Neural progenitor cell (in vitro differentiated cells): ENCODE results near the gene GLI1. TPM values are rescaled to one million over a fixed set of nuclear protein-coding genes. Genes with fewer than 3 reads are reported as not detected.
"Not testable (repeated sequence)": the region's sequence is repeated elsewhere in the genome, so short reads cannot be mapped to it uniquely, and the experiment has no call there.

Experiments used
- DNase-seq: peaks from one replicate; pipeline ENCODE4 v3.0.0-alpha.2; 2016; ENCODE audit warnings: low spot score
- H2AFZ ChIP-seq: fragments of 200-600 bp; sonication (generic); replicated peaks from 2 replicates; pipeline ENCODE4 v1.6.1; 2016; ENCODE audit warnings: antibody characterized with exemption
- H3F3A ChIP-seq: fragments of 200-600 bp; sonication (generic); 2 replicates; pipeline ENCODE4 v1.6.1; 2016; ENCODE audit warnings: antibody characterized with exemption, low read depth
- H3K27ac ChIP-seq: fragments of 200-600 bp; sonication (generic); 2 replicates; pipeline ENCODE4 v1.5.1; 2016; ENCODE audit warnings: mild to moderate bottlenecking
- H3K27me3 ChIP-seq: fragments of 200-600 bp; sonication (generic); 2 replicates; pipeline ENCODE4 v1.6.1; 2016; ENCODE audit warnings: mild to moderate bottlenecking, moderate library complexity
- H3K36me3 ChIP-seq: fragments of 200-600 bp; sonication (generic); 2 replicates; pipeline ENCODE4 v1.5.1; 2016
- H3K4me1 ChIP-seq: fragments of 200-600 bp; sonication (generic); 2 replicates; pipeline ENCODE4 v1.6.1; 2016; ENCODE audit warnings: mixed run types
- H3K4me2 ChIP-seq: fragments of 200-600 bp; sonication (generic); 2 replicates; pipeline ENCODE4 v1.6.1; 2016
- H3K4me3 ChIP-seq: fragments of 200-600 bp; sonication (generic); 2 replicates; pipeline ENCODE4 v1.5.1; 2016
- H3K79me2 ChIP-seq: fragments of 200-600 bp; sonication (generic); 2 replicates; pipeline ENCODE4 v1.6.1; 2016; ENCODE audit warnings: low read depth
- H3K9ac ChIP-seq: fragments of 200-600 bp; sonication (generic); 2 replicates; pipeline ENCODE4 v1.6.1; 2016
- H3K9me3 ChIP-seq: fragments of 200-600 bp; sonication (generic); 2 replicates; pipeline ENCODE4 v1.5.1; 2016; ENCODE audit warnings: low read depth
- H4K20me1 ChIP-seq: fragments of 200-600 bp; sonication (generic); 2 replicates; pipeline ENCODE4 v1.6.1; 2016; ENCODE audit warnings: low read depth
- H3K27ac Mint-ChIP-seq: 3 replicates; pipeline ENCODE4 v1.8.0; 2021; ENCODE audit warnings: mixed read lengths
- H3K27me3 Mint-ChIP-seq: 2 replicates; pipeline ENCODE4 v1.8.0; 2022; ENCODE audit warnings: low read depth, mild to moderate bottlenecking, inconsistent platforms, moderate library complexity, mixed read lengths; ENCODE audit not compliant: insufficient read depth
- H3K36me3 Mint-ChIP-seq: 3 replicates; pipeline ENCODE4 v1.8.0; 2021; ENCODE audit warnings: mixed read lengths
- H3K4me1 Mint-ChIP-seq: 3 replicates; pipeline ENCODE4 v1.8.0; 2021; ENCODE audit warnings: mixed read lengths
- H3K4me3 Mint-ChIP-seq: 3 replicates; pipeline ENCODE4 v1.8.0; 2021; ENCODE audit warnings: mild to moderate bottlenecking, moderate library complexity, mixed read lengths
- H3K9me3 Mint-ChIP-seq: 3 replicates; pipeline ENCODE4 v1.8.0; 2020; ENCODE audit warnings: mixed read lengths
- EZH2 ChIP-seq: fragments of 200-600 bp; sonication (generic); IDR thresholded peaks from 2 replicates; pipeline ENCODE4 v1.6.1; 2017; ENCODE audit warnings: antibody characterized with exemption, mild to moderate bottlenecking, moderate library complexity
- EZH2phosphoT487 ChIP-seq: fragments of 200-600 bp; sonication (generic); IDR thresholded peaks from 2 replicates; pipeline ENCODE4 v1.6.1; 2017; ENCODE audit warnings: antibody characterized with exemption
- total RNA-seq: library from RNA; depleted of rRNA; stranded (reverse); fragments of >200 nt; gene quantifications from 2 replicates; pipeline ENCODE4 v1.2.3, GENCODE V29; 2015; ENCODE audit warnings: low replicate concordance
- TF ChIP-seq, protein P1 (sequence below): fragments of 200-600 bp; sonication (generic); IDR thresholded peaks from 2 replicates; pipeline ENCODE4 v1.5.1; 2017; ENCODE audit warnings: antibody characterized with exemption, mild to moderate bottlenecking

GLI1 gene
- total RNA-seq, 1 donor from 2014 or later: 0.71 TPM

DNA sequence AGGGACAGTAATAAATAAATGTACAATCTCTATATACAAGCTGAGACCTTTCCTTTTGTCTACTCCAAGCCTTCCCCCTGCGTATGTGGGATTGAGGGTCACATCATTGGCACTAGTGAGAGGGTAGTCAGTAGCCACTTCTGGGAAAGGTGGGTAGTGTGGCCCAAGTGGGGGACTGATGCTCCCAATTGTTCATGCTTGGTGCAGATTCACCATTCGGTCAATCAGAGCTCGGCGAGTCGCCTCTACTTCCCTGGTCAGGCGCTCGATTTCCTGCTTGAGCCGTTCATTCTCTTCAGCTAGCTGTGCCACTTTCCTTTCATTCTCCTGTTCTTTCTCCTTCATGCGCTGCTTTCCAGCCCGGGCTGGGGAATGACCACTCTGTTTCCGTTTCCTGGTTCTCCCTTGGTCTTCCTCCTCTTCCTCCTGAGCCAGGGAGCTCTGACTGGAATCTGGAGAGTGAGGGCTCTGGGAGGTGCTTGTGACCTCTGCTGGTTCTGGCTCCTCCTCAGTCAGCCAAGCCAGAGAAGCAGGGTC is 57.1 kb downstream of the GLI1 start:
- TF ChIP-seq EZH2 (no peak), EZH2phosphoT487 (no peak)
- TF ChIP-seq, protein P1, sequence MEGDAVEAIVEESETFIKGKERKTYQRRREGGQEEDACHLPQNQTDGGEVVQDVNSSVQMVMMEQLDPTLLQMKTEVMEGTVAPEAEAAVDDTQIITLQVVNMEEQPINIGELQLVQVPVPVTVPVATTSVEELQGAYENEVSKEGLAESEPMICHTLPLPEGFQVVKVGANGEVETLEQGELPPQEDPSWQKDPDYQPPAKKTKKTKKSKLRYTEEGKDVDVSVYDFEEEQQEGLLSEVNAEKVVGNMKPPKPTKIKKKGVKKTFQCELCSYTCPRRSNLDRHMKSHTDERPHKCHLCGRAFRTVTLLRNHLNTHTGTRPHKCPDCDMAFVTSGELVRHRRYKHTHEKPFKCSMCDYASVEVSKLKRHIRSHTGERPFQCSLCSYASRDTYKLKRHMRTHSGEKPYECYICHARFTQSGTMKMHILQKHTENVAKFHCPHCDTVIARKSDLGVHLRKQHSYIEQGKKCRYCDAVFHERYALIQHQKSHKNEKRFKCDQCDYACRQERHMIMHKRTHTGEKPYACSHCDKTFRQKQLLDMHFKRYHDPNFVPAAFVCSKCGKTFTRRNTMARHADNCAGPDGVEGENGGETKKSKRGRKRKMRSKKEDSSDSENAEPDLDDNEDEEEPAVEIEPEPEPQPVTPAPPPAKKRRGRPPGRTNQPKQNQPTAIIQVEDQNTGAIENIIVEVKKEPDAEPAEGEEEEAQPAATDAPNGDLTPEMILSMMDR: no peak
- Histone ChIP-seq H3K9ac (no peak overlapping the region), H3K27me3 (no peaks in the 10 kb centered on the region), H3K9me3 (no peaks in the 10 kb centered on the region), H3K4me2 (no peak overlapping the region), H3K4me3 (no peak overlapping the region), H3K4me1 (peaks cover 18% of the 10 kb centered on the region), H3K36me3 (peaks cover 10% of the 10 kb centered on the region), H3K27ac (no peak overlapping the region), H3K79me2 (peaks cover 11% of the 10 kb centered on the region), H4K20me1 (peaks cover 28% of the 10 kb centered on the region), H2AFZ (no peak overlapping the region), H3F3A (peaks cover 37% of the 10 kb centered on the region)
- DNase-seq: no peak
- H3K36me3 Mint-ChIP-seq: peaks cover 44% of the 10 kb centered on the region
- H3K9me3 Mint-ChIP-seq: no peaks in the 10 kb centered on the region
- peaks cover 7% of the 10 kb centered on the region for H3K27me3 Mint-ChIP-seq
- no peak overlapping the region for H3K4me3 Mint-ChIP-seq
- H3K4me1 Mint-ChIP-seq: peaks cover 24% of the 10 kb centered on the region
- H3K27ac Mint-ChIP-seq: no peak overlapping the region

DNA sequence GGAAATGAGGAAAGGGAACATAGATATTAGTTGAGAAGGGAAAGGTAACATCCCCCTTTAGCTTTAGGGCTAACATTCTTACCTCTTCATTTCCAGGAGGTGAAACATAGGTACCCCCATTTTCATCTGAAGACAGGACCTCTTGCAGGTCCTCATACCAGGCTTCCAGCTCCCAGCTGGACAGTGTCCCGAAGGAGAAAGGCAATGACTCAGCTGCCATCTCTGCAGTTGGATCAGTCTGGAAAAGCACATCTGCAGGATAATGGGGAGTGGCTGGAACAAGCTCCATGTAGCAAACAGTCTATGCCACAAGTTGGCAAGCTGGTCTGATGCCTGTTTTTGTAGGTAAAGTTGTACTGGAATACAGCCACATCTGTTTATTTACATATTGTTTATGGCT is 57.6 kb downstream of the GLI1 start:
- Histone ChIP-seq H3K79me2 (peaks cover 11% of the 10 kb centered on the region), H3K4me2 (no peak overlapping the region), H3K27ac (no peak overlapping the region), H4K20me1 (peaks cover 32% of the 10 kb centered on the region), H3K4me3 (no peak overlapping the region), H3K27me3 (no peaks in the 10 kb centered on the region), H3K36me3 (peaks cover 5% of the 10 kb centered on the region), H3K4me1 (peaks cover 22% of the 10 kb centered on the region), H3K9me3 (no peaks in the 10 kb centered on the region), H3K9ac (no peak overlapping the region), H2AFZ (no peak overlapping the region), H3F3A (peaks cover 42% of the 10 kb centered on the region)
- H3K27me3 Mint-ChIP-seq: peaks cover 11% of the 10 kb centered on the region
- TF ChIP-seq EZH2: no peak
- TF ChIP-seq EZH2phosphoT487: no peak
- TF ChIP-seq, protein P1: no peak
- peaks cover 29% of the 10 kb centered on the region for H3K4me1 Mint-ChIP-seq
- H3K9me3 Mint-ChIP-seq: no peaks in the 10 kb centered on the region
- H3K36me3 Mint-ChIP-seq: peaks cover 40% of the 10 kb centered on the region
- H3K27ac Mint-ChIP-seq: no peak overlapping the region
- DNase-seq: no peak
- H3K4me3 Mint-ChIP-seq: no peak overlapping the region

DNA sequence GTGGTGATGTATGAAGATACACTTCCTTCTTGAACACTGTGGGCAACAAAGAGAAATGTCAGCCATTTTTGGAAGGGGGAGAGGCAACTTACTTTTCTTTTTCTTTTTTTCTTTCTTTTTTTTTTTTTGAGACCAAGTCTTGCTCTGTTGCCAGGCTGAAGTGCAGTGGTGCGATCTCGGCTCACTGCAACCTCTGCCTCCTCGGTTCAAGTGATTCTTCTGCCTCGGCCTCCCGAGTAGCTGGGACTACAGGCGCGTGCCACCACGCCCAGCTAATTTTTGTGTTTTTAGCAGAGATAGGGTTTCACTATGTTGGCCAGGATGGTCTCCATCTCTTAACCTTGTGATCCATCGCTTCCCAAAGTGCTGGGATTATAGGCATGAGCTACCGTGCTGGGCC is 58.1 kb downstream of the GLI1 start:
- not testable (repeated sequence) for H3K27ac Mint-ChIP-seq, H3K4me3 Mint-ChIP-seq, H3K27ac ChIP-seq, H3K9me3 Mint-ChIP-seq, H2AFZ ChIP-seq, H3K9ac ChIP-seq, H3K27me3 ChIP-seq, DNase-seq, H3K36me3 ChIP-seq, H3K4me3 ChIP-seq, H3K4me2 ChIP-seq, H3K9me3 ChIP-seq
- Mint-ChIP-seq H3K27me3 (peaks cover 11% of the 10 kb centered on the region), H3K36me3 (peaks cover 36% of the 10 kb centered on the region), H3K4me1 (peaks cover 29% of the 10 kb centered on the region)
- H4K20me1 ChIP-seq: peaks cover 32% of the 10 kb centered on the region
- peaks cover 45% of the 10 kb centered on the region for H3F3A ChIP-seq
- peaks cover 22% of the 10 kb centered on the region for H3K4me1 ChIP-seq
- peaks cover 11% of the 10 kb centered on the region for H3K79me2 ChIP-seq

DNA sequence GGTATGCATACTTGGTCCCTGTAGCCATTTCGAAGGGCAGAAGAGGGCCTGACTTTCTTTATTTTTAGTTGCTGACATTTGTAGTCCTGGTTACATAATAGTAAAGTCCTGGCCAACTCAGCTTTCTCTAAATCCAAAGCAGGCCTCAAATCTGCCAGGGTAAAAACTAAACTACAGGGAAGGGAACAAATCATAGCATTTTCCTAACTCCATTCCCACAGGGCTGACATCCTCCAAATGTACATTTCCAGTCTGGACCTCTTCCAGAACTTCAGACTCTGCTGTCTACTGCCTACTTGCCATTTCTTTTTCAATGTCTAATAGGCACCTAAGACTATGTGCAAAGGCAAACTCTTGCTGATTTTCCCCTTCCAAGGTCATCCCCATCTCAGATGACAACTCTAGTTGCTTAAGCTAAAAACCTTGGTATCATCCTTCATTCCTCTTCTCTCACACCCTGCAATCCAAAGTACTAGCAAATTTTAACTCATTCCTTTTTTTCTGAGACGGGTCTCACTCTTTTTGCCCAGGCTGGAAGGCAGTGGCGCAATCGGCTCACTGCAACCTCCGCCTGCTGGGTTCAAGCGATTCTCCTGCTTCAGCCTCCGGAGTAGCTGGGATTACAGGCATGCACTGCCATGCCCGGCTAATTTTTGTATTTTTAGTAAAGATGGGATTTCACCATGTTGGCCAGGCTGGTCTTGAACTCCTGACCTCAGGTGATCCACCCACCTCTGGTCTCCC is 58.8 kb downstream of the GLI1 start:
- no peak for TF ChIP-seq EZH2
- no peak for TF ChIP-seq EZH2phosphoT487
- TF ChIP-seq, protein P1: no peak
- no peaks in the 10 kb centered on the region for H3K9me3 Mint-ChIP-seq
- H3K4me3 ChIP-seq: no peak overlapping the region
- H3K27me3 ChIP-seq: no peaks in the 10 kb centered on the region
- no peaks in the 10 kb centered on the region for H3K9me3 ChIP-seq
- no peak for DNase-seq
- H3K27me3 Mint-ChIP-seq: peaks cover 13% of the 10 kb centered on the region
- no peak overlapping the region for H3K9ac ChIP-seq
- peaks cover 3% of the 10 kb centered on the region for H3K36me3 ChIP-seq
- peaks cover 22% of the 10 kb centered on the region for H3K4me1 ChIP-seq
- peaks cover 49% of the 10 kb centered on the region for H3F3A ChIP-seq
- H4K20me1 ChIP-seq: peaks cover 32% of the 10 kb centered on the region
- H3K4me1 Mint-ChIP-seq: peaks cover 32% of the 10 kb centered on the region
- no peak overlapping the region for H3K27ac Mint-ChIP-seq
- H3K4me2 ChIP-seq: peak overlapping the region; percentile 81
- peaks cover 11% of the 10 kb centered on the region for H3K79me2 ChIP-seq
- no peak overlapping the region for H3K27ac ChIP-seq
- peak overlapping the region; percentile 61 for H3K4me3 Mint-ChIP-seq
- peaks cover 30% of the 10 kb centered on the region for H3K36me3 Mint-ChIP-seq
- no peak overlapping the region for H2AFZ ChIP-seq
